Activated CD4-positive, alpha-beta T cell treated with anti-CD3 and anti-CD28 coated beads, Interleukin-2, Interleukin-6, amounts not matched to agents 100 ng/mL and 50 ng/mL, durations not matched to agents 16 hours and 8 hours (primary cell): Measurements from ENCODE around the gene TFF1.

Experiments used
- DNase-seq: peaks from one replicate; pipeline ENCODE4 v3.0.0-alpha.2; 2020

Gene TFF1

GRCh38 chr21:42314616-42315295 is 51.6 kb downstream of the TFF1 start:
- DNase-seq: no peak

GRCh38 chr21:42313501-42313969 is 52.8 kb downstream of the TFF1 start:
- no peak for DNase-seq

GRCh38 chr21:42312626-42313104 is 53.7 kb downstream of the TFF1 start:
- no peak for DNase-seq
